Suprapubic skin (tissue), 3 donors: ENCODE data around the gene PKM.

Experiments
- POLR2AphosphoS5 ChIP-seq, 3 donors: sonication (generic); formaldehyde crosslinking; IDR thresholded peaks; one replicate each; pipeline ENCODE4 v1.6.1; 2017; ENCODE audit warnings: antibody characterized with exemption in 3 of 3
- TF ChIP-seq, protein P1 (sequence below), 2 donors: fragments of 200-600 bp in 1 of 2; fragments of 450-650 bp in 1 of 2; sonication (generic) in 1 of 2; IDR thresholded peaks; one replicate each; pipeline ENCODE4 v1.5.1; 2016 to 2019; ENCODE audit warnings: antibody characterized with exemption in 2 of 2, mild to moderate bottlenecking in 1 of 2, moderate library complexity in 1 of 2

DNA sequence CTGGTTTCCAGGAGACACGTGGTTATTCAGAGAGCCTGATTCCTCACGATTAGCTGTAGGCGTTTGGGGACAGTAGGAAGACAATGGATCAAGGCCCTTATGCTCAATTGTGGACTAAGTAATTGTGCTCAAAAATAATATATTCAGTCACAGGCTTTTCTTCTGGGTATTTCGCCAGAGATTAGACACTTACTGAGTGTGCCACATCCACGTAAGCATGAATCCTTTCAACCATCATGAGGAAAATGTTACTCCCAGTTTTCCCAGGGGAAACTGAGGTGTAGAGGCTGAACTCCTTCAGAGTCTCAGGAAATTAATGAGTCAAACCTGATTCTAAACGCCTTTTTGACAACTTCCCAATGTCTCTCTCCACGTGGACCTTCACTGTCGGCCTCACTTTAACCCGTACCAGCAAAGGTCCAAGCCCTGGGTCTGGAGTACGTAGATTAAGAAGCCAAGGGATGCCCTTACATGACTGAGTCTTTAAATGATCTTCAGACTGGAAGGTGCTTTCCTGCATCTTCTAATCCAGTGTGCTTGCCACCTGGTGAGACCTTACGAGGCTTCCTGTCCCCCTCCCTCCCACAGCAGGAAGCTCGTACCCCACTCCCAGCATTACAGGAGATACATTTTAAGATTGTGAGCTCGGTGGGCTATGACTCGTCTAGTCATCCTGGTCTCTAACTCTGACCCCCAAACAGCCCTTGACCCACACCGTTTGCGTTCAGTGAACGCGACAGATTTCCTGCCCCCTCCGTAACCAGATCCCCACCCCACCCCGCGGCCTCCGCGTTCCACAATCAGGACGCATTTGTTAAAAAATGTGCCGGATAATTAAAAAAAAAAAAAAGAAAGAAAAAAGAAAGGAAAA lies 1.7 kb downstream of the PKM start:
- TF ChIP-seq, protein P1, sequence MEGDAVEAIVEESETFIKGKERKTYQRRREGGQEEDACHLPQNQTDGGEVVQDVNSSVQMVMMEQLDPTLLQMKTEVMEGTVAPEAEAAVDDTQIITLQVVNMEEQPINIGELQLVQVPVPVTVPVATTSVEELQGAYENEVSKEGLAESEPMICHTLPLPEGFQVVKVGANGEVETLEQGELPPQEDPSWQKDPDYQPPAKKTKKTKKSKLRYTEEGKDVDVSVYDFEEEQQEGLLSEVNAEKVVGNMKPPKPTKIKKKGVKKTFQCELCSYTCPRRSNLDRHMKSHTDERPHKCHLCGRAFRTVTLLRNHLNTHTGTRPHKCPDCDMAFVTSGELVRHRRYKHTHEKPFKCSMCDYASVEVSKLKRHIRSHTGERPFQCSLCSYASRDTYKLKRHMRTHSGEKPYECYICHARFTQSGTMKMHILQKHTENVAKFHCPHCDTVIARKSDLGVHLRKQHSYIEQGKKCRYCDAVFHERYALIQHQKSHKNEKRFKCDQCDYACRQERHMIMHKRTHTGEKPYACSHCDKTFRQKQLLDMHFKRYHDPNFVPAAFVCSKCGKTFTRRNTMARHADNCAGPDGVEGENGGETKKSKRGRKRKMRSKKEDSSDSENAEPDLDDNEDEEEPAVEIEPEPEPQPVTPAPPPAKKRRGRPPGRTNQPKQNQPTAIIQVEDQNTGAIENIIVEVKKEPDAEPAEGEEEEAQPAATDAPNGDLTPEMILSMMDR (IDR thresholded peaks at IDR 0.05) = no peak
- no peak for TF ChIP-seq POLR2AphosphoS5 (IDR thresholded peaks at IDR 0.05)
